CD14-positive monocyte (primary cell): ENCODE measurements around the gene ZNF692. TPM values are rescaled to one million over a fixed set of nuclear protein-coding genes. Genes with fewer than 3 reads are reported as not detected.

Experiments
- DNase-seq, 3 donors: peaks; one replicate each; pipeline ENCODE4 v3.0.0-alpha.2; 2011 to 2022
- H2AFZ ChIP-seq: 2 replicates; pipeline ENCODE4 v1.6.0; 2012; ENCODE audit warnings: mild to moderate bottlenecking, low read depth, low read length, inconsistent platforms; ENCODE audit not compliant: insufficient read depth, poor library complexity, severe bottlenecking
- H3K27ac ChIP-seq, 2 donors: 1 replicate in 1 of 2; 2 replicates in 1 of 2; pipeline ENCODE4 v1.5.1; 2012 to 2013; ENCODE audit warnings: low read length in 2 of 2, control low read depth in 1 of 2, inconsistent platforms in 1 of 2, low read depth in 1 of 2, mild to moderate bottlenecking in 1 of 2
- H3K27me3 ChIP-seq, 2 donors: one replicate each; pipeline versions ENCODE4 v1.6.0 to v1.6.1; 2011 to 2013; ENCODE audit warnings: low read length in 2 of 2; ENCODE audit not compliant: control insufficient read depth in 2 of 2, insufficient read depth in 2 of 2
- H3K36me3 ChIP-seq, 2 donors: replicated peaks in 1 of 2; 1 replicate in 1 of 2; 2 replicates in 1 of 2; pipeline versions ENCODE4 v1.5.1 to v1.6.1; 2012 to 2013; ENCODE audit warnings: low read length in 2 of 2, control low read depth in 1 of 2, inconsistent platforms in 1 of 2, mild to moderate bottlenecking in 1 of 2; ENCODE audit not compliant: insufficient read depth in 2 of 2, control insufficient read depth in 1 of 2
- H3K4me1 ChIP-seq, 2 donors: 1 replicate in 1 of 2; 2 replicates in 1 of 2; pipeline versions ENCODE4 v1.5.1 to v1.6.1; 2012 to 2013; ENCODE audit warnings: low read length in 2 of 2, control low read depth in 1 of 2, inconsistent platforms in 1 of 2, mild to moderate bottlenecking in 1 of 2, moderate library complexity in 1 of 2; ENCODE audit not compliant: insufficient read depth in 2 of 2, control insufficient read depth in 1 of 2
- H3K4me2 ChIP-seq: replicated peaks from 2 replicates; pipeline ENCODE3; 2012; ENCODE audit warnings: low read length, moderate library complexity, mild to moderate bottlenecking; ENCODE audit not compliant: poor library complexity, severe bottlenecking; ENCODE audit errors: extremely low read depth
- H3K4me3 ChIP-seq, 3 experiments: fragments of 200-600 bp in 1 of 3; sonication (generic) in 1 of 3; replicated peaks in 1 of 3; 1 replicate in 2 of 3; 2 replicates in 1 of 3; pipeline ENCODE4 v1.5.1; 2011 to 2013; ENCODE audit warnings: low read length in 3 of 3, mild to moderate bottlenecking in 3 of 3, control low read depth in 2 of 3, low read depth in 2 of 3, inconsistent platforms in 1 of 3, moderate library complexity in 1 of 3
- H3K79me2 ChIP-seq: 2 replicates; pipeline ENCODE4 v1.6.0; 2012; ENCODE audit warnings: mild to moderate bottlenecking, control low read depth, inconsistent platforms, low read length, moderate library complexity; ENCODE audit not compliant: insufficient read depth
- H3K9ac ChIP-seq: 2 replicates; pipeline ENCODE4 v1.6.0; 2017; ENCODE audit warnings: low read length, mild to moderate bottlenecking; ENCODE audit not compliant: insufficient read depth, poor library complexity, severe bottlenecking
- H3K9me3 ChIP-seq, 2 donors: replicated peaks in 1 of 2; 1 replicate in 1 of 2; 2 replicates in 1 of 2; pipeline versions ENCODE4 v1.5.1 to v1.6.1; 2012 to 2013; ENCODE audit warnings: low read length in 2 of 2, control low read depth in 1 of 2; ENCODE audit not compliant: control insufficient read depth in 1 of 2, insufficient read depth in 1 of 2
- H4K20me1 ChIP-seq: 2 replicates; pipeline ENCODE4 v1.6.0; 2012; ENCODE audit warnings: mild to moderate bottlenecking, low read length, control low read depth, moderate library complexity; ENCODE audit not compliant: insufficient read depth
- H3K27ac Mint-ChIP-seq, 7 donors: one replicate each; pipeline ENCODE4 v1.8.0; 2020; ENCODE audit warnings: mild to moderate bottlenecking in 7 of 7, mixed read lengths in 7 of 7, moderate library complexity in 6 of 7, inconsistent platforms in 2 of 7
- H3K27me3 Mint-ChIP-seq, 3 donors: one replicate each; pipeline ENCODE4 v1.8.0; 2021 to 2022; ENCODE audit warnings: low read depth in 3 of 3, mild to moderate bottlenecking in 3 of 3, mixed read lengths in 3 of 3, moderate library complexity in 3 of 3, inconsistent platforms in 1 of 3
- H3K36me3 Mint-ChIP-seq, 2 donors: one replicate each; pipeline ENCODE4 v1.8.0; 2020; ENCODE audit warnings: mixed read lengths in 2 of 2, inconsistent platforms in 1 of 2, mild to moderate bottlenecking in 1 of 2
- H3K4me1 Mint-ChIP-seq: one replicate; pipeline ENCODE4 v1.8.0; 2020; ENCODE audit warnings: mild to moderate bottlenecking, mixed read lengths
- H3K4me3 Mint-ChIP-seq, 2 donors: one replicate each; pipeline ENCODE4 v1.8.0; 2020; ENCODE audit warnings: mild to moderate bottlenecking in 2 of 2, mixed read lengths in 2 of 2, moderate library complexity in 1 of 2
- H3K9me3 Mint-ChIP-seq, 7 donors: one replicate each; pipeline ENCODE4 v1.8.0; 2020 to 2022; ENCODE audit warnings: mixed read lengths in 7 of 7, mild to moderate bottlenecking in 6 of 7, moderate library complexity in 6 of 7, inconsistent platforms in 2 of 7
- WGBS: methylation state at CpG from one replicate; pipeline ENCODE4 v1.1.5; 2013; ENCODE audit warnings: missing lambda C conversion rate; ENCODE audit not compliant: insufficient coverage; 5-methylcytosine and 5-hydroxymethylcytosine counted together
- intact Hi-C, 2 donors: fragments of 100-400 bp; cut with micrococcal nuclease; formaldehyde crosslinking; loops; one replicate each; pipeline versions ENCODE4 v1.15.0 to v1.15.1; 2023
- polyA plus RNA-seq, 3 donors: library from polyadenylated mRNA; depleted of rRNA in 1 of 3; unstranded in 2 of 3; stranded (reverse) in 1 of 3; fragments of 300-500 nt in 2 of 3; fragments of >200 nt in 1 of 3; fragmentation: Illumina TruSeq in 2 of 3; gene quantifications; 1 replicate in 2 of 3; 2 replicates in 1 of 3; pipeline ENCODE4 v1.2.3, GENCODE V29; 2012 to 2021
- TF ChIP-seq, protein P1 (sequence below): fragments of 200-600 bp; IDR thresholded peaks from one replicate; pipeline ENCODE4 v1.8.0; 2022; ENCODE audit warnings: antibody characterized with exemption, mild to moderate bottlenecking

The ZNF692 gene
- polyA plus RNA-seq, 3 donors = 2.2 to 59.0 (median 2.4) TPM

DNA sequence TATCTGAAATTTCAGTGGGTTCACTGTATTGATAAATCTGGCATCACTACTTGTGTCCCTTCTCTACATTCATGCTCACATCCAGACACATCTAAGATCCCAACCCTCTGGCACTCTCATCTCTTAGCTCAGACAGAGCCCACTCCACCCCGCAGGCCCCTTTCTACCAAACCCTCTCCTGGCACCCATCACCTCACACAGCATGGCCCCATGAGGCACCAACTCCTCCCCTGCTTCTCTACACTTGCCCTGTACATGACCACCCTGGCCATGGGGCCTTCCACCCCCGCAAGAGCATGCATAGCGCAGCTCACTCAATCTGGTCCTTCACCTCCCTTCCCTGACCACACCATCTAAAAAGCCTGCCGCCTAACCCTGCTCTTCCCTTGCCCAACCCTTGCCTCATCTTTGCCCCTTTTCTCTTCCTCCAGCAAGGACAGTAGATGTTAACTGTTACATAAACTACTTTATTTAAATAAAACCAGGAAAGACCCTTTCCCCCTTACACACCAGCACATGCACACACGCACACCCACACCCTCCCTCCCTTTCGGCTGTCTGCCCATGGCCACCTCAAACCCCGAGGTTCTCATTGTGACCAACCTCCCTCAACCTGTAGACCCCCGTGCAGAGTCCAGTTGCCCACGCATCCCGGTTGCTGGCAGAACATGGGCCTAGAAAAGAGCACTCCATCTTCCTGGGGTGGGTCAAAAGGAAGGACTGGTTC is 48.7 kb downstream of the ZNF692 start:
- peak overlapping the region; percentile 41 for H3K4me2 ChIP-seq
- peaks cover 55 to 58% of the 10 kb centered on the region in 2 donors for H3K4me1 ChIP-seq
- WGBS = 74% methylated on average over 9 of the region's 10 CpGs
- no peaks in the 10 kb centered on the region for H3K79me2 ChIP-seq
- peaks cover 41 to 51% of the 10 kb centered on the region in 2 donors for H3K36me3 Mint-ChIP-seq
- peaks cover 0 to 1% (median 0%) of the 10 kb centered on the region in 3 donors for H3K27me3 Mint-ChIP-seq
- peaks cover 35 to 47% of the 10 kb centered on the region in 2 donors for H3K36me3 ChIP-seq
- peaks cover 58% of the 10 kb centered on the region for H3K4me1 Mint-ChIP-seq
- H3K27ac ChIP-seq = peak overlapping the region; percentile 33 to 65
- TF ChIP-seq, protein P1, sequence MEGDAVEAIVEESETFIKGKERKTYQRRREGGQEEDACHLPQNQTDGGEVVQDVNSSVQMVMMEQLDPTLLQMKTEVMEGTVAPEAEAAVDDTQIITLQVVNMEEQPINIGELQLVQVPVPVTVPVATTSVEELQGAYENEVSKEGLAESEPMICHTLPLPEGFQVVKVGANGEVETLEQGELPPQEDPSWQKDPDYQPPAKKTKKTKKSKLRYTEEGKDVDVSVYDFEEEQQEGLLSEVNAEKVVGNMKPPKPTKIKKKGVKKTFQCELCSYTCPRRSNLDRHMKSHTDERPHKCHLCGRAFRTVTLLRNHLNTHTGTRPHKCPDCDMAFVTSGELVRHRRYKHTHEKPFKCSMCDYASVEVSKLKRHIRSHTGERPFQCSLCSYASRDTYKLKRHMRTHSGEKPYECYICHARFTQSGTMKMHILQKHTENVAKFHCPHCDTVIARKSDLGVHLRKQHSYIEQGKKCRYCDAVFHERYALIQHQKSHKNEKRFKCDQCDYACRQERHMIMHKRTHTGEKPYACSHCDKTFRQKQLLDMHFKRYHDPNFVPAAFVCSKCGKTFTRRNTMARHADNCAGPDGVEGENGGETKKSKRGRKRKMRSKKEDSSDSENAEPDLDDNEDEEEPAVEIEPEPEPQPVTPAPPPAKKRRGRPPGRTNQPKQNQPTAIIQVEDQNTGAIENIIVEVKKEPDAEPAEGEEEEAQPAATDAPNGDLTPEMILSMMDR = no peak
- no peak overlapping the region for H3K9ac ChIP-seq
- intact Hi-C loops = loop anchor here (5.0 kb wide), 3 partner anchors 108 to 568 kb away; partner anchors contain the start of gene OR14I1 (in 1 of the 2)
- H3K9me3 Mint-ChIP-seq = no peaks in the 10 kb centered on the region
- H3K4me3 ChIP-seq = peak overlapping the region in 1 of 3 experiments; percentile 45
- no peaks in the 10 kb centered on the region for H3K27me3 ChIP-seq
- H3K27ac Mint-ChIP-seq = peak overlapping the region; percentile 32 to 83 (median 74)
- no peaks in the 10 kb centered on the region for H4K20me1 ChIP-seq
- H2AFZ ChIP-seq = no peak overlapping the region
- DNase-seq = no peak
- H3K9me3 ChIP-seq = no peaks in the 10 kb centered on the region
- H3K4me3 Mint-ChIP-seq = peak overlapping the region in 1 of 2 donors; percentile 23

DNA sequence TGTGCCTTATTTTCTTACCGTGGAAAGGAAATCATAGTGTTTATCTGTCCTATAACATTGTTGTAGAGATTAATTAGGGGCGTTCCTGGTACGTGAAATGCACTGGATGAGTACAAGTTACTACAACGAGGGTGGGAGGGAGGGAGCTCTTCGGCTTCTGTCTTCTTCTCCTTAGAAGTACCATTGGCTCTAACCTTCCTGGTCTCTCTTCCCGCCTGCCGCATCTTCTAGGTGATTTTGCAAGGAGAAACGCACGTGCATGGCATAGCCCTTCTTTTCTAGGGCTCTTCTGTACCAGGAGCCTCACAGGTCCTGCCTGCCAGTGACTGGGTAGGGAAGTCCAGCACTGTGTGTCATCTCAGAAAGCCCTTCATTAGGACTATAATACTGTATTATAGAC is 50.0 kb downstream of the ZNF692 start:
- H3K36me3 Mint-ChIP-seq = peaks cover 29 to 39% of the 10 kb centered on the region in 2 donors
- Histone ChIP-seq H3K79me2 (no peaks in the 10 kb centered on the region), H3K9me3 (no peaks in the 10 kb centered on the region), H3K4me1 (peaks cover 67 to 71% of the 10 kb centered on the region in 2 donors), H3K36me3 (peaks cover 23 to 34% of the 10 kb centered on the region in 2 donors), H3K27me3 (no peaks in the 10 kb centered on the region), H2AFZ (no peak overlapping the region), H3K9ac (no peak overlapping the region), H4K20me1 (no peaks in the 10 kb centered on the region), H3K27ac (no peak overlapping the region), H3K4me2 (no peak overlapping the region), H3K4me3 (no peak overlapping the region)
- intact Hi-C loops = loop anchor here (5.0 kb wide), 3 partner anchors 107 to 567 kb away; partner anchors contain the start of gene OR14I1 (in 1 of the 2)
- whole genome bisulfite sequencing = no CpG with 5 or more reads among the region's 9 CpGs
- no peak for DNase-seq
- H3K27me3 Mint-ChIP-seq = peaks cover 0 to 1% (median 0%) of the 10 kb centered on the region in 3 donors
- TF ChIP-seq, protein P1 = no peak
- peaks cover 71% of the 10 kb centered on the region for H3K4me1 Mint-ChIP-seq
- no peak overlapping the region for H3K4me3 Mint-ChIP-seq
- no peaks in the 10 kb centered on the region for H3K9me3 Mint-ChIP-seq
- H3K27ac Mint-ChIP-seq = no peak overlapping the region
